LNCaP clone FGC (cell line): ENCODE results near the gene AIFM3.

ENCODE experiments used
- DNase-seq: peaks from one replicate; pipeline ENCODE4 v3.0.0-alpha.2; 2011; ENCODE audit warnings: low read depth
- H3K4me3 ChIP-seq: 2 replicates; pipeline ENCODE4 v1.5.1; 2011; ENCODE audit warnings: mild to moderate bottlenecking, low read depth, low read length, control low read depth
- CTCF ChIP-seq: IDR thresholded peaks from 2 replicates; pipeline ENCODE4 v1.5.1; 2012; ENCODE audit warnings: mild to moderate bottlenecking; ENCODE audit not compliant: control insufficient read depth, insufficient read depth; ENCODE audit errors: extremely low read depth

Gene AIFM3

GRCh38 chr22:20944042-20944441, 23.0 kb upstream of the AIFM3 start:
- no peak overlapping the region for H3K4me3 ChIP-seq
- no peak for DNase-seq
- TF ChIP-seq CTCF, result no peak

- DNase-seq, result no peak
- H3K4me3 ChIP-seq, result no peak overlapping the region
- no peak for TF ChIP-seq CTCF
Measured at GRCh38 chr22:20945578-20945934, 21.5 kb upstream of the AIFM3 start.

- H3K4me3 ChIP-seq, result no peak overlapping the region
- TF ChIP-seq CTCF, result no peak
- DNase-seq, result no peak
Measured at GRCh38 chr22:20946080-20946986, 20.7 kb upstream of the AIFM3 start.

GRCh38 chr22:20946991-20947390, 20.1 kb upstream of the AIFM3 start:
- no peak for TF ChIP-seq CTCF
- no peak overlapping the region for H3K4me3 ChIP-seq

GRCh38 chr22:20948450-20948849, 18.6 kb upstream of the AIFM3 start:
- DNase-seq, result no peak
- no peak for TF ChIP-seq CTCF
- no peak overlapping the region for H3K4me3 ChIP-seq

More at GRCh38 chr22:20946991-20947390, 20.1 kb upstream of the AIFM3 start:
- no peak for DNase-seq

- no peak overlapping the region for H3K4me3 ChIP-seq
- no peak for TF ChIP-seq CTCF
- DNase-seq, result no peak
Measured at GRCh38 chr22:20948989-20949388, 18.1 kb upstream of the AIFM3 start.
